Stimulated activated CD4-positive, alpha-beta T cell treated with anti-CD3 and anti-CD28 coated beads, Interleukin-2, amount 100 ng/mL, for 4 hours (primary cell): ENCODE results near the gene DLX3.
"Not testable (repeated sequence)": the region's sequence is repeated elsewhere in the genome, so short reads cannot be mapped to it uniquely, and the experiment has no call there.

Experiments used
- DNase-seq: peaks from one replicate; pipeline ENCODE4 v3.0.0-alpha.2; 2020; ENCODE audit warnings: low read depth

Gene DLX3

GRCh38 chr17:49995055-49995738 is at the start of gene DLX3:
TSS of gene DLX3 (minus strand) at chr17:49995224. CDS start at chr17:49994998, 226 bp downstream.
- DNase-seq: no peak

- no peak for DNase-seq
These were observed 49.5 kb upstream of the DLX3 start for GRCh38 chr17:50044483-50044882.

- DNase-seq: no peak
These were observed 48.5 kb upstream of the DLX3 start for GRCh38 chr17:50043290-50044148.

- DNase-seq: no peak
These were observed 47.2 kb upstream of the DLX3 start for GRCh38 chr17:50042211-50042610.

GRCh38 chr17:50040496-50040895 is 45.5 kb upstream of the DLX3 start:
- not testable (repeated sequence) for DNase-seq

- DNase-seq: no peak
These were observed 44.0 kb upstream of the DLX3 start for GRCh38 chr17:50039058-50039457.

GRCh38 chr17:50037321-50038107 is 42.5 kb upstream of the DLX3 start:
- DNase-seq: no peak

GRCh38 chr17:50036455-50037261 is 41.6 kb upstream of the DLX3 start:
- no peak for DNase-seq

- DNase-seq: no peak
These were observed 40.9 kb upstream of the DLX3 start for GRCh38 chr17:50035945-50036344.

- DNase-seq: no peak
These were observed 40.4 kb upstream of the DLX3 start for GRCh38 chr17:50035421-50035879.

- DNase-seq: no peak
These were observed 39.7 kb upstream of the DLX3 start for GRCh38 chr17:50034498-50035364.

GRCh38 chr17:50033316-50033715 is 38.3 kb upstream of the DLX3 start:
- no peak for DNase-seq

- DNase-seq: no peak
These were observed 34.2 kb upstream of the DLX3 start for GRCh38 chr17:50029185-50029584.

- no peak for DNase-seq
These were observed 33.7 kb upstream of the DLX3 start for GRCh38 chr17:50028736-50029120.

GRCh38 chr17:50027881-50028735 is 33.1 kb upstream of the DLX3 start:
- DNase-seq: no peak

- no peak for DNase-seq
These were observed 32.3 kb upstream of the DLX3 start for GRCh38 chr17:50027172-50027880.

GRCh38 chr17:50026837-50027171 is 31.8 kb upstream of the DLX3 start:
- peak; percentile 60 for DNase-seq

- no peak for DNase-seq
These were observed 31.1 kb upstream of the DLX3 start for GRCh38 chr17:50026046-50026675.

- no peak for DNase-seq
These were observed 29.8 kb upstream of the DLX3 start for GRCh38 chr17:50024808-50025207.
